Effector memory CD4-positive, alpha-beta T cell (primary cell): ENCODE results near the gene RFFL.
"Not testable (repeated sequence)": the region's sequence is repeated elsewhere in the genome, so short reads cannot be mapped to it uniquely, and the experiment has no call there.

ENCODE experiments used
- DNase-seq, 3 donors: peaks; one replicate each; pipeline ENCODE4 v3.0.0-alpha.2; 2020
- H3K27ac ChIP-seq: 2 replicates; pipeline ENCODE4 v1.7.0; 2013; ENCODE audit warnings: mild to moderate bottlenecking, low read length, moderate library complexity; ENCODE audit not compliant: insufficient read depth, poor library complexity, severe bottlenecking
- H3K27me3 ChIP-seq: replicated peaks from 2 replicates; pipeline ENCODE4 v1.7.0; 2013; ENCODE audit warnings: mild to moderate bottlenecking, low read length; ENCODE audit not compliant: insufficient read depth, control insufficient read depth, poor library complexity, severe bottlenecking
- H3K36me3 ChIP-seq: 2 replicates; pipeline ENCODE4 v1.7.0; 2013; ENCODE audit warnings: mild to moderate bottlenecking, low read length, moderate library complexity; ENCODE audit not compliant: control insufficient read depth, insufficient read depth
- H3K4me1 ChIP-seq: 2 replicates; pipeline ENCODE4 v1.7.0; 2013; ENCODE audit warnings: low read length, mild to moderate bottlenecking; ENCODE audit not compliant: control insufficient read depth, insufficient read depth, poor library complexity, severe bottlenecking
- H3K4me3 ChIP-seq: 2 replicates; pipeline ENCODE4 v1.7.0; 2013; ENCODE audit warnings: low read length, low read depth, mild to moderate bottlenecking; ENCODE audit not compliant: insufficient read depth, poor library complexity, severe bottlenecking
- H3K9me3 ChIP-seq: 2 replicates; pipeline ENCODE4 v1.7.0; 2013; ENCODE audit warnings: mild to moderate bottlenecking, low read length, moderate library complexity; ENCODE audit not compliant: control insufficient read depth

Gene RFFL

GRCh38 chr17:35016369-35016768 lies 47.1 kb downstream of the RFFL start:
- no peak overlapping the region for H3K4me3 ChIP-seq
- no peaks in the 10 kb centered on the region for H3K27me3 ChIP-seq
- peaks cover 10% of the 10 kb centered on the region for H3K4me1 ChIP-seq
- no peak overlapping the region for H3K27ac ChIP-seq
- no peak for DNase-seq
- H3K36me3 ChIP-seq: peaks cover 66% of the 10 kb centered on the region
- no peaks in the 10 kb centered on the region for H3K9me3 ChIP-seq

DNA sequence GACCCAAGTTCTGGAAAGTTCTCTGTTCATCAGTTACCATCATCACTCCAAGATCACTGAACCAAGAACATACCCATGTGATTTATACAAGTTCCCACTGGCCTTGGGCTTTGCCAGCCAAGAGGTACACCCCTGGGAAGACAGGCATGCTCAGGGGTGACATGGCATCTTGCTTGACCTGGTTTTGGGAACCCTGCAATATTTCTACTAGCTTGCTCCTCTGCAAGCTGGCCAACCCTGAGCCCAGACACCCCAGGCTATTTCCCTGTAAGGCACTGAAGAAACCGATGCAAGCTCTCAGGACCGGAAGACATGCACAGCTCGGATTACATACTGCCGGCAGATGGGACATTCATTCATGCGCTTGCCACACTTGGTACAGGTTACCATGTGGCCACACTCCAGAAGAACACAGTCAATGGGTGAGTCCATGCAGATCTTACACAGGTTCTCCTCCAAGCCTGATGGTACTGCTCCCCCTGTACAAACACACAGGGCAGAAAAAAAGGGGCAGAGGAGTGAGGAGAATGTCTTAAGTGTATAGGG lies 51.8 kb downstream of the RFFL start:
- no peak overlapping the region for H3K27ac ChIP-seq
- H3K9me3 ChIP-seq: no peaks in the 10 kb centered on the region
- H3K27me3 ChIP-seq: no peaks in the 10 kb centered on the region
- peaks cover 80% of the 10 kb centered on the region for H3K36me3 ChIP-seq
- DNase-seq: no peak
- H3K4me3 ChIP-seq: no peak overlapping the region
- no peaks in the 10 kb centered on the region for H3K4me1 ChIP-seq

DNA sequence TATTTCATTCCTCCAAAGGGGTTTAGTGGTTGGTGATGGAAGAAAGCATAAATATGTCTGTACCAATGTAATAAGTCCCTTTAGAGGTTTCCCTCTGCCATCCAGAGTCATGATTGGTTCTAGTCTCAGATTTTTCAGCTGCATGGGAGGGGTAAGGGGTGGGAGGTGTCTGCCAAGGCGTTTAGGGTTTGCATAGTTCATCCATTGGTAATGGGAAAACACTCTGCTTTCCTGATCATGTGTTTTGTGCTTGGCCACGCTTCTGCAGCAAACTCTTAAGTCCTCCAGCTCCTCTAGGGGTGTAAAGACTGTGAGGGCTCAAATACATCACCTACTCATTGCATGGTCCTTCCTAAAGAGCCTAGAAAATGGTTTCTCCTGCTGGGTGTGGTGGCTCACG lies 53.4 kb downstream of the RFFL start:
- Histone ChIP-seq H3K27me3 (no peaks in the 10 kb centered on the region), H3K4me3 (no peak overlapping the region), H3K4me1 (no peaks in the 10 kb centered on the region), H3K9me3 (no peaks in the 10 kb centered on the region), H3K36me3 (peaks cover 65% of the 10 kb centered on the region), H3K27ac (peak overlapping the region; percentile 20)
- DNase-seq: no peak

GRCh38 chr17:35006961-35007360 lies 56.5 kb downstream of the RFFL start:
- Histone ChIP-seq H3K27me3 (no peaks in the 10 kb centered on the region), H3K4me1 (no peaks in the 10 kb centered on the region), H3K4me3 (no peak overlapping the region), H3K36me3 (peaks cover 41% of the 10 kb centered on the region), H3K9me3 (no peaks in the 10 kb centered on the region), H3K27ac (no peak overlapping the region)
- DNase-seq: no peak

GRCh38 chr17:35006345-35006744 lies 57.2 kb downstream of the RFFL start:
- DNase-seq: no peak
- Histone ChIP-seq H3K4me1 (no peaks in the 10 kb centered on the region), H3K27me3 (no peaks in the 10 kb centered on the region), H3K36me3 (peaks cover 39% of the 10 kb centered on the region), H3K27ac (no peak overlapping the region), H3K9me3 (no peaks in the 10 kb centered on the region), H3K4me3 (no peak overlapping the region)

DNA sequence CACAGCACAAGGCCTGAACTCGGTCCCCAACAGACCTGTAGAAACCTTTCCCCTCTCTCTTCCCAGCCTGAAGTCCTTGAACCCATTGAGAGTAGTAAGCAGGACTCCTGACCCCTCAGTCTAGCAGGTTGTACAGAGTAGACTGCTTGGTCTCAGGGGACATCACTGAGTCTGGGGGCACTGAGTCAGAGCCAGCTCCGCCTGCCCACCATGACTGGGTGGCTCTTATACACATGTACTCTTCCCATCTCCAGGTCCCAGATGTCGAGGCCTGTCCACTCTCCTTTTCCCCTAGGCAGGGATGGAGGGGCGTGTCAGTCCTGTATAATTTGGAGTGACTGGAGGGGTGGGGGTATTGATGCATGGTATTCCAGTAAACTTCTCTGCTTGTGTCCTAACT lies 59.7 kb downstream of the RFFL start:
- no peak for DNase-seq
- Histone ChIP-seq H3K4me3 (no peak overlapping the region), H3K9me3 (no peaks in the 10 kb centered on the region), H3K36me3 (peaks cover 16% of the 10 kb centered on the region), H3K4me1 (no peaks in the 10 kb centered on the region), H3K27ac (no peak overlapping the region), H3K27me3 (no peaks in the 10 kb centered on the region)

- H3K4me3 ChIP-seq: no peak overlapping the region
- DNase-seq: no peak
- no peak overlapping the region for H3K27ac ChIP-seq
- peaks cover 13% of the 10 kb centered on the region for H3K36me3 ChIP-seq
- no peaks in the 10 kb centered on the region for H3K27me3 ChIP-seq
- no peaks in the 10 kb centered on the region for H3K4me1 ChIP-seq
- no peaks in the 10 kb centered on the region for H3K9me3 ChIP-seq
These were observed 60.5 kb downstream of the RFFL start for GRCh38 chr17:35002876-35003551.

GRCh38 chr17:35001549-35001948 lies 62.0 kb downstream of the RFFL start:
- H3K27me3 ChIP-seq: no peaks in the 10 kb centered on the region
- H3K9me3 ChIP-seq: no peaks in the 10 kb centered on the region
- no peak overlapping the region for H3K27ac ChIP-seq
- no peak overlapping the region for H3K4me3 ChIP-seq
- no peak for DNase-seq
- H3K36me3 ChIP-seq: peaks cover 7% of the 10 kb centered on the region
- H3K4me1 ChIP-seq: no peaks in the 10 kb centered on the region

DNA sequence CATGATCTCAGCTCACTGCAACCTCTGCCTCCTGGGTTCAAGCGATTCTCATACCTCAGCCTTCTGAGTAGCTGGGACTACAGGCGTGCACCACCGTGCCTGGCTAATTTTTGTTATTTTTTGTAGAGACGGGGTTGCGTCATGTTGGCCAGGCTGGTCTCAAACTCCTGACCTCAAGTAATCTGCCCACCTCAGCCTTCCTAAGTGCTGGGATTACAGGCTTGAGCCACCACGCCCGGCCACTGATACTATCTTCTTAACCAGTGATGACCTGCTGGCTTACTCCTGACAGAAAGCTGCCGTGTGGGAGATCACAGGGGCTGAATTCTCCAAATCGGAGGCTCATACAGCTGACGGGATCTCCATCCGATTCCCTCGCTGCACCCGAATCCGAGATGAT lies 62.5 kb downstream of the RFFL start:
- H3K9me3 ChIP-seq, H3K36me3 ChIP-seq, H3K4me1 ChIP-seq, H3K4me3 ChIP-seq, H3K27me3 ChIP-seq, DNase-seq, H3K27ac ChIP-seq: not testable (repeated sequence)

DNA sequence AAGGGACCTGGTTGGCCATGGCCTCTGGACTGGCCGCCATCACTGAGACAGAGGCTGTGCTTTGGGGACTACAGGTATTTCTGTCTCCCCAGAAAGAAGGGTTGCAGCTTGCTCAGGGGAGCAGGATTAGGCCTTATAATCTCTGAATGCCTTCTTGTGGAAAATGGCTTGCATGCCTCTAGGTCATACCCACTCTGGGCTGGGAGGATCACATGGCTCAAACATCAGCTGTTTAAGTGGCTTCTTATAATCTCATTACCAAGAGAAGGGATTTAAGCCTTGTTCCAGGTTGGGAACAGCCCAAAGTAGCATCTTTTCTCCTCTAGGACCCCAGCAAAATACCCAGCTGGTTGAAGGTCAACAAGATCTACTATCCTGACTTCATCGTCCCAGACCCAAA lies 64.1 kb downstream of the RFFL start:
- H3K27ac ChIP-seq: no peak overlapping the region
- H3K4me1 ChIP-seq: no peaks in the 10 kb centered on the region
- no peak for DNase-seq
- peaks cover 9% of the 10 kb centered on the region for H3K36me3 ChIP-seq
- H3K4me3 ChIP-seq: no peak overlapping the region
- no peaks in the 10 kb centered on the region for H3K9me3 ChIP-seq
- H3K27me3 ChIP-seq: no peaks in the 10 kb centered on the region
